Esophagus (tissue), 2 donors: Measurements from ENCODE around the gene BATF3. TPM values are rescaled to one million over a fixed set of nuclear protein-coding genes. Genes with fewer than 3 reads are reported as not detected.

Experiments
- H3K27ac ChIP-seq, 2 donors: one replicate each; pipeline ENCODE4 v1.5.1; 2013; ENCODE audit warnings: low read depth in 2 of 2, mild to moderate bottlenecking in 2 of 2, inconsistent platforms in 1 of 2, low read length in 1 of 2, moderate library complexity in 1 of 2
- H3K27me3 ChIP-seq, 2 donors: one replicate each; pipeline ENCODE4 v1.6.1; 2013; ENCODE audit warnings: low read length in 2 of 2, control low read depth in 1 of 2, mild to moderate bottlenecking in 1 of 2; ENCODE audit not compliant: insufficient read depth in 2 of 2, control insufficient read depth in 1 of 2
- H3K36me3 ChIP-seq, 2 donors: one replicate each; pipeline ENCODE4 v1.6.1; 2013; ENCODE audit warnings: low read length in 1 of 2; ENCODE audit not compliant: control insufficient read depth in 2 of 2, insufficient read depth in 2 of 2
- H3K4me1 ChIP-seq, 2 donors: one replicate each; pipeline ENCODE4 v1.6.1; 2013; ENCODE audit warnings: low read length in 1 of 2; ENCODE audit not compliant: control insufficient read depth in 2 of 2, insufficient read depth in 2 of 2
- H3K4me3 ChIP-seq, 2 donors: one replicate each; pipeline ENCODE4 v1.5.1; 2013; ENCODE audit warnings: low read length in 2 of 2, mild to moderate bottlenecking in 2 of 2, low read depth in 1 of 2, moderate library complexity in 1 of 2
- H3K9me3 ChIP-seq, 2 donors: one replicate each; pipeline ENCODE4 v1.6.1; 2013; ENCODE audit warnings: mild to moderate bottlenecking in 2 of 2, low read depth in 1 of 2, low read length in 1 of 2, moderate library complexity in 1 of 2; ENCODE audit not compliant: control insufficient read depth in 2 of 2, insufficient read depth in 1 of 2
- WGBS, 2 donors: extraction: QIAGEN DNeasy Blood & Tissue Kit; methylation state at CpG; one replicate each; pipeline ENCODE4 v1.1.7; 2013; 5-methylcytosine and 5-hydroxymethylcytosine counted together
- polyA plus RNA-seq, 2 donors: library from polyadenylated mRNA; stranded (reverse); fragments of 200-250 nt; gene quantifications; one replicate each; pipeline ENCODE4 v1.2.3, GENCODE V29; 2013
- donor health status: healthy with polysubstance abuse.
- donor health status: Bipolar disorder and iron deficiency.

The BATF3 gene
- polyA plus RNA-seq: 1 to 10 TPM; 1.7 to 1.8 TPM

DNA sequence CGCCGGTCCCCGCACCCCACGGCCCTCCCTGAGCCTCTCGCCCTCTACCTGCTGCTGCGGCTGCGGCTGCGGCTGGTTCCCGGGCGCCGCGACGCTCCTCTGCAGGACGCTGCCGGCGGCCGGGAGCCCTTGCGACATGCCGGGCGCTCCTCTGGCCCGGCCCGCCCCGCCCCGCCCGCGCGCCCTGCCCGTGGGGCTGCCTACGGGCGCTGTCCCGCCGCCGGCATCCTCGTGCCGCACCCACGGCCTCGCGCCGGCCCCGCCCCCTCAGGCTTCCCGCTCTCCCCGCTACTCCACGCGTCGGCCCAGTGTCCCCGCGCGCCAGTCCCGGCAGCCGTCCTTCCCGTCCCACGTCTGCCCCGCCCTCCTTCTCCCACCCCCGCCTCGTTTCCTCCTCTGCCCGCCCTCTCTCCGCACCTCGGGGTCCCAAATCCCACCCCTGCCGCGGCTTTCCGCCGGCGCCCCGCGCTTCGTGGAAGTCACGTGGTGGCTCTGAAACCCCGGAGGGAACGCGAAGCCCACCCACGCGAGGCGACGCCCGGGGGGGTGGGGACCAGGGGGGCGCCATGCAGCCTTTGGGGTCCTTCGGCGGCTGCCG, at the start of gene BATF3:
BATF3 (minus strand) TSS at position 216 of the 598 bp plus-strand sequence; CDS start at position 138, 78 bp downstream.
- H3K36me3 ChIP-seq: no peaks in the 10 kb centered on the region
- peaks cover 10 to 12% of the 10 kb centered on the region in 2 donors for H3K4me1 ChIP-seq
- no peaks in the 10 kb centered on the region for H3K9me3 ChIP-seq
- H3K4me3 ChIP-seq: peak within 1 kb of the TSS; percentile 49 to 59
- no peaks in the 10 kb centered on the region for H3K27me3 ChIP-seq
- 0 to 1% methylated on average over 56 to 79 of the region's 79 CpGs for WGBS, 2 donors
- peak within 1 kb of the TSS; percentile 78 to 79 for H3K27ac ChIP-seq

- Histone ChIP-seq H3K4me1 (no peaks in the 10 kb centered on the region), H3K4me3 (no peak overlapping the region)
- 90 to 91% methylated on average over 3 of the region's 3 CpGs for WGBS, 2 donors
These were observed 46.9 kb upstream of the BATF3 start for GRCh38 chr1:212746546-212746945.

GRCh38 chr1:212745303-212745702, 45.7 kb upstream of the BATF3 start:
- H3K36me3 ChIP-seq: peaks cover 0 to 3% of the 10 kb centered on the region in 2 donors
- no peaks in the 10 kb centered on the region for H3K4me1 ChIP-seq
- no peaks in the 10 kb centered on the region for H3K9me3 ChIP-seq
- H3K27ac ChIP-seq: no peak overlapping the region
- H3K27me3 ChIP-seq: no peaks in the 10 kb centered on the region
- H3K4me3 ChIP-seq: no peak overlapping the region

More at GRCh38 chr1:212746546-212746945, 46.9 kb upstream of the BATF3 start:
- H3K36me3 ChIP-seq: no peaks in the 10 kb centered on the region
- H3K27ac ChIP-seq: no peak overlapping the region
- H3K27me3 ChIP-seq: no peaks in the 10 kb centered on the region
- no peaks in the 10 kb centered on the region for H3K9me3 ChIP-seq

- Histone ChIP-seq H3K4me1 (no peaks in the 10 kb centered on the region), H3K4me3 (no peak overlapping the region), H3K36me3 (peaks cover 0 to 3% of the 10 kb centered on the region in 2 donors), H3K9me3 (no peaks in the 10 kb centered on the region), H3K27me3 (no peaks in the 10 kb centered on the region), H3K27ac (no peak overlapping the region)
- 79 to 83% methylated on average over 4 of the region's 4 CpGs for WGBS, 2 donors
These were observed 44.3 kb upstream of the BATF3 start for GRCh38 chr1:212743901-212744475.

DNA sequence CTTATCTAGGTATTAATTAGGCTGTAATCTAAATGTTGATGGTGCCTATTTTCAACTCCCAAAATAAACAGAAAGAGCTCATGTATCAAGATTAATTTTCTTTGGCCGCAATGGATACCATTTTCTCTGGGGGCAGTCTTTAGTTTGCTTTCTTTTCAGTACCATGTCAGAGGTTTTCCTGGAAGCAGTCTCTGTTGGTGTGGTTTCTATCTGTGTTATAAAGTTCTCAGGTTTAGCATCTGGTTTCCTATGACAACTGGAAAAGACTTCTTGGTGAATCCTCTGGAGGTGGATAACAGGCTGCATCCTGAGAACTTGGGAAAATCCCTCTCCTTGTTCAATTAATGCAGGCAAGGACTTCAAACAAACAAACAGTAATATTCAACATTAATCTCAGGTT, 38.7 kb upstream of the BATF3 start:
- WGBS, 2 donors: 73 to 78% methylated on average over 1 of the region's 1 CpG
- no peaks in the 10 kb centered on the region for H3K4me1 ChIP-seq
- H3K36me3 ChIP-seq: peaks cover 0 to 3% of the 10 kb centered on the region in 2 donors
- H3K9me3 ChIP-seq: no peaks in the 10 kb centered on the region
- H3K27me3 ChIP-seq: no peaks in the 10 kb centered on the region
- H3K27ac ChIP-seq: no peak overlapping the region
- no peak overlapping the region for H3K4me3 ChIP-seq

GRCh38 chr1:212737559-212737958, 37.9 kb upstream of the BATF3 start:
- Histone ChIP-seq H3K4me1 (no peaks in the 10 kb centered on the region), H3K27me3 (no peaks in the 10 kb centered on the region), H3K4me3 (no peak overlapping the region), H3K27ac (no peak overlapping the region), H3K36me3 (peaks cover 0 to 3% of the 10 kb centered on the region in 2 donors), H3K9me3 (no peaks in the 10 kb centered on the region)

DNA sequence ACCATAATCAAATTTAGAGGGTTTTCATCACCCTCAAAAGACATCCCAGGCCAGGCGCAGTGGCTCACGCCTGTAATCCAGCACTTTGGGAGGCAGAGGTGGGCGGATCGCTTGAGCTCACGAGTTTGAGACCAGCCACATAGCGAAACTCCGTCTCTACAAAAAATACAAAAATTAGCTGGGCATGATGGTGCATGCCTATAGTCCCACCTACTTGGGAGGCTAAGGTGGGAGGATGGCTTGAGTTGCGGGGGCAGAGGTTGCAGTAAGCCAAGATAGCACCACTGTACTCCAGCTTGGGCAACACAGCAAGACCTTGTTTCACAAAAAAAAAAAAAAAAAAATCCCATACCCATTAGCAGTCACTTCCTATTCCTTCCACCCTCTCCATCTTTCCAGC, 33.5 kb upstream of the BATF3 start:
- Histone ChIP-seq H3K27me3 (no peaks in the 10 kb centered on the region), H3K9me3 (no peaks in the 10 kb centered on the region), H3K4me1 (no peaks in the 10 kb centered on the region), H3K36me3 (no peaks in the 10 kb centered on the region), H3K27ac (no peak overlapping the region), H3K4me3 (no peak overlapping the region)
- 94 to 97% methylated on average over 8 of the region's 8 CpGs for WGBS, 2 donors

GRCh38 chr1:212731630-212732029, 32.0 kb upstream of the BATF3 start:
- Histone ChIP-seq H3K36me3 (no peaks in the 10 kb centered on the region), H3K4me1 (no peaks in the 10 kb centered on the region), H3K27ac (no peak overlapping the region), H3K27me3 (no peaks in the 10 kb centered on the region), H3K4me3 (no peak overlapping the region), H3K9me3 (no peaks in the 10 kb centered on the region)
- 95 to 97% methylated on average over 1 of the region's 1 CpG for WGBS, 2 donors

DNA sequence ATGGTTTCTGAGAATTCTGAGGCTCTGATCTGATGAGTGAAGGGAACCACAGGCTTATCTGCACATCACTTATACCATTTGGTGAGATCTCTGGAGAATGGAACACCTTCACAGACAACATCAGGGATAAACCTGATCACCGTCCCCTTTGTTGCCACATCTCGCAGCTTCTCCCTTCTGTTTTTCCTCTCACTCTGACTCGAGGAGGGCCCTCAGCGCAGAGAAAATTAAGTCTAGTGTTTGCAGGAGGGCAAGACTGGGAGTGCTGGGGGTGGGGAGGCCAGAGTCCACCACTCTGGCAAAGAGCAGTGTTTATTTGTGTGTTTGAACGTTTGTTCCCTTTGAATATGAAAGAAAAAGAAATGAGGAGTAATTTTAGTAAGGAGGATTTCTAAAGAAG, 29.0 kb upstream of the BATF3 start:
- Histone ChIP-seq H3K4me3 (no peak overlapping the region), H3K27ac (no peak overlapping the region), H3K36me3 (no peaks in the 10 kb centered on the region), H3K27me3 (no peaks in the 10 kb centered on the region), H3K4me1 (no peaks in the 10 kb centered on the region), H3K9me3 (no peaks in the 10 kb centered on the region)
- WGBS, 2 donors: 60 to 68% methylated on average over 5 of the region's 5 CpGs
